AG10803 (cell line): ENCODE results near the gene MYO1E.
"Not testable (repeated sequence)": the region's sequence is repeated elsewhere in the genome, so short reads cannot be mapped to it uniquely, and the experiment has no call there.

ENCODE experiments used
- DNase-seq: peaks from one replicate; pipeline ENCODE4 v3.0.0; 2010; ENCODE audit warnings: low read depth
- H3K4me3 ChIP-seq: 2 replicates; pipeline ENCODE4 v1.5.1; 2011; ENCODE audit warnings: mild to moderate bottlenecking, low read length, control low read depth
- TF ChIP-seq, protein P1 (sequence below): conservative IDR thresholded peaks from 2 replicates; pipeline ENCODE4 v1.5.1; 2011; ENCODE audit warnings: mild to moderate bottlenecking, low read length, control low read depth, inconsistent platforms

MYO1E gene

DNA sequence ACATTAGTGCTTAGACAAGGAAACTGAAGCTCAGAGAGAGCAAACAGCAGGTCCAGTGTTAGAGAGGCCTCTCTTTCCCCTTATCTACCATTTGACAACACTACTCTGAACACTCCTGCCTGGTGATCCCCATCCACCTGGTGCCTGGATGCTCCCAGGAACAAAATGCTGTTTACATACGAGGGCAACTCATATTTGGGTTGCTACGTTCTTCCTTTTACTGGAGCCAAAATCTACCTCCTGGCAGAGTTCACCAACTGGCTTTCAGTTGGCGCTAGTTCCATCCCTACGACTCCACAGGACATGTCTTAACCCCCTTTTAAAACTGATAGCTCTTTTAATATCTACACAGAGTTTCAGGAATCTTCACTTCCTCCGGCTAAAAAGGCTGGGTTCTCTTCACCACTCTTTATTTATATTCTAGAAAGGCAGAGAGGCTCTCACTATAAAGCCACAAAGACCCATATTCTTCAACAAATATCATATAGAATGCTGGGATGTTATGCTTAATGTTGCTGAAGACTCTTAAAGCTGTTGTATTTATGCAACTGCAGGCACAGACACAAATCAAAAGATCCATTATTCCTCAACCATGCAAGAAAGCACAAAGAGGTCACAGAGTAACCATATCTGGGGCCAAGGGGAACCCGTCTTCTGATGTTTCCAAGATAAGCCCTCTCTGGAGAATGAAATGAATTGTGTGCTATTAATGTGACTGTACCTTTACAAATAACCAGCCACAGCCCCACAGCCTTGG lies 219.8 kb downstream of the MYO1E start:
- TF ChIP-seq, protein P1, sequence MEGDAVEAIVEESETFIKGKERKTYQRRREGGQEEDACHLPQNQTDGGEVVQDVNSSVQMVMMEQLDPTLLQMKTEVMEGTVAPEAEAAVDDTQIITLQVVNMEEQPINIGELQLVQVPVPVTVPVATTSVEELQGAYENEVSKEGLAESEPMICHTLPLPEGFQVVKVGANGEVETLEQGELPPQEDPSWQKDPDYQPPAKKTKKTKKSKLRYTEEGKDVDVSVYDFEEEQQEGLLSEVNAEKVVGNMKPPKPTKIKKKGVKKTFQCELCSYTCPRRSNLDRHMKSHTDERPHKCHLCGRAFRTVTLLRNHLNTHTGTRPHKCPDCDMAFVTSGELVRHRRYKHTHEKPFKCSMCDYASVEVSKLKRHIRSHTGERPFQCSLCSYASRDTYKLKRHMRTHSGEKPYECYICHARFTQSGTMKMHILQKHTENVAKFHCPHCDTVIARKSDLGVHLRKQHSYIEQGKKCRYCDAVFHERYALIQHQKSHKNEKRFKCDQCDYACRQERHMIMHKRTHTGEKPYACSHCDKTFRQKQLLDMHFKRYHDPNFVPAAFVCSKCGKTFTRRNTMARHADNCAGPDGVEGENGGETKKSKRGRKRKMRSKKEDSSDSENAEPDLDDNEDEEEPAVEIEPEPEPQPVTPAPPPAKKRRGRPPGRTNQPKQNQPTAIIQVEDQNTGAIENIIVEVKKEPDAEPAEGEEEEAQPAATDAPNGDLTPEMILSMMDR = no peak
- H3K4me3 ChIP-seq = no peak overlapping the region

DNA sequence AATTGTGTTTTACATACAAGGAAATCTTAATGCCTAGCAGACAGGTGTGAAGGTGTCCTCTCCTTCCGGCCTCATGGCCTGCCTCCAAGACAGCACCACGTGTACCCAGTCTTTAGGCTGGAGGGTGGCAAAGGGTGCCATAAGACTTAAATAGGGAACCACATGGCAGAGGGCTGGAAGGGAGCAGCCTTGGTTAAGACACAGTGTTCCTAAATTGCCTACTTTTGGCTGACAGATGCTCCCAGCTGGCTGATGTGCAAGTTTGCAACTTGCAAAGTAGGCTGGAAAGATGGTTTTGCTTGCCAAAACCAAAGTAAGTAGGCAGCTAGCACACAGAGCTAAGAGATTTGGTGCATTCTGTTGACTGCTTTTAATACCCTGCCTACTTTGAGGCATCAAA lies 222.5 kb downstream of the MYO1E start:
- TF ChIP-seq, protein P1 = no peak
- DNase-seq = peak; percentile 46
- H3K4me3 ChIP-seq = no peak overlapping the region

More for the DNA sequence above, 219.8 kb downstream of the MYO1E start:
- no peak for DNase-seq

DNA sequence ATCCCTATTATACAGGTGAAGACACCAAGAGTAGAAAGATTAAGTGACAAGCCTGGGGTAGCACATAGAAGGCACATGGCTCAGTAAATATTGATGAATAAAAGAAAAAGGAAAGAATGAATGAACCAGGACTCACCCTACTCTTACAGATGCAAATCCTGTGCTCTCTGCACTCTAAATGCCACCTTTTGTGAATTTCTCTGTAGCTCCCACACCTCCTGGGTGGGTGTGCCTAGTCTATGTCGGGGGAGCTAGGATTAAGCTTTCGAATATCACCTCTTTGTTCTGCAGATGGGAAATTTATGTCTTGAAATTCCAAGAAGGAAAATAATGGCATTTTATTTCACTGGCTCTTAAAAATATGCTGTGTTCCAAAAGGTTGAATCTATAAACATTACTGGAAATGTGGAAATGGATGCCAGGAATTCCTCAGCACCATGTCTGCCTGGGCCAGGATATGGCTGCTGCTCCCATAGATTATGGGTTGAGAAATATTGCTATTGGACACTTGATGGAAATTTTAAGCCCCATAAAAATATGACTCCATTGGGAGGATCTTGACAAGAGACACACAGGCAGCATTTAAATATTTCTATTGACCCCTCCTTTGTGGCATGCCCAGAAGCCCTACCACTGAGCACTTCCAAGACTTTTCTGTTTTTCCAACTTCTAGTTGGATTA lies 224.4 kb downstream of the MYO1E start:
- DNase-seq = peak; percentile 79

DNA sequence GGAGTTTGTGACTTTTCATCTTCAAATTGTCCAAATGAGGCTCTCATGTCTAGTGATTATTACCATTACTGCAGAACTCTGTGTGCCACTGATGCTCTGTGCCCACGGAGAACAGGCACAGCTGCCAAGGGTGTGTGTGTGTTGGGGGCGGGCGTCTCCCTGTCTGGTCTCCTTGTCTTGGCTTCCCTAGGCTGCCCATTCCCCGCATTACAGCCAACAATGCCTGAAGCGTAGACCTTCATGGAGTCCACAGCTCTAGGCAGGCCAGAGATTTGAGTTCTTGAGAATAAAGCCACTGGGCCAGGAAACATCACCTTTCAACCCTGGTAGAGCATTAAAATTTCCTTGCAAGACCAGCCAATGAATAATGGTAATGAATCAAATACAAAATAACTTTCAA lies 225.0 kb downstream of the MYO1E start:
- no peak for DNase-seq
- H3K4me3 ChIP-seq = no peak overlapping the region
- TF ChIP-seq, protein P1 = no peak

More for the DNA sequence above, 224.4 kb downstream of the MYO1E start:
- H3K4me3 ChIP-seq = no peak overlapping the region
- TF ChIP-seq, protein P1 = no peak

DNA sequence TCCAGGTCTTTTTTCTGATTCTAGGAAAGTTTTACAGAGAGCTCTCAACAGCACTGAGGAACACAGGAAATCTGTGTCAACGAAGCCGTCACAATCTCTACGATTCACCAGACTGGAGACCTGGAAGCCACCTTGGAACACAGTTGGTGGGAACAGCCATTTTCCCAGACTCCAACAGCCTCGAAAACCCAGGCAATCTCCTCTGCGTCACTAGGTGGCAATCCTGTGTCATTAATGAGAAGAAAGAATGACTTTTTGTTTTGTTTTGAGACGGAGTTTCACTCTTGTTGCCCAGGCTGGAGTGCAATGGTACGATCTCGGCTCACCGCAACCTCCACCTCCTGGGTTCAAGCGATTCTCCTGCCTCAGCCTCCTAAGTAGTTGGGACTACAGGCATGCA lies 228.1 kb downstream of the MYO1E start:
- TF ChIP-seq, protein P1 = peak; percentile 57
- not testable (repeated sequence) for DNase-seq, H3K4me3 ChIP-seq

DNA sequence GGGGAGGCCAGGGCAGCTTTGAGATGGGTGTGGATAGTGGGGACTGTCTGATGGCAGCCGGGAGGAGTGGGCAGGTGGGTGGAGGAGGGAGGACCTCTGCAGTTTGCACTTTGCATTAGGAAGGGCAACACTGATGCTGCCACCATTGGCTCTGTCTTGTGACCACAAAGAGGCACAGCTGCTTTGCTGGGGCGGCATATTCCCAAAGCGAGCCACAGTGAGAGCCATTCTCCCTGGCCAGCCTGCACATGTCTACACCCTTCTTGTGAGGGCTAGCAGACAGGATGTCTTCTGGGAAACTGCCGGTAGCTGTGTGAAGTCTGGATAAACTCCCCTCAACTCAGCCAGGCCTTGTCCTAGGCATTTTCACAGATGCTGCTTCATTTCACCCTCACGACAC lies 229.4 kb downstream of the MYO1E start:
- TF ChIP-seq, protein P1 = no peak
- no peak overlapping the region for H3K4me3 ChIP-seq
- no peak for DNase-seq
